Non-pigmented ciliary epithelial cell (primary cell): ENCODE data around the gene ELN.
"Not testable (repeated sequence)": the region's sequence is repeated elsewhere in the genome, so short reads cannot be mapped to it uniquely, and the experiment has no call there.

Source experiments
- DNase-seq: peaks from one replicate; pipeline ENCODE4 v3.0.0-alpha.2; 2010; ENCODE audit warnings: low read depth

ELN gene

GRCh38 chr7:74027683-74028320 lies at the start of gene ELN:
ELN (plus strand) TSS chr7:74028173; CDS start chr7:74028188, 15 bp downstream.
- no peak for DNase-seq

GRCh38 chr7:73978661-73979563 lies 49.1 kb upstream of the ELN start:
- no peak for DNase-seq

- DNase-seq, result not testable (repeated sequence)
Measured at GRCh38 chr7:73979656-73980055, 48.3 kb upstream of the ELN start.

GRCh38 chr7:73980206-73980605 lies 47.8 kb upstream of the ELN start:
- DNase-seq, result no peak

- no peak for DNase-seq
Measured at GRCh38 chr7:73981933-73982332, 46.0 kb upstream of the ELN start.

GRCh38 chr7:73983437-73984164 lies 44.4 kb upstream of the ELN start:
- no peak for DNase-seq

- no peak for DNase-seq
Measured at GRCh38 chr7:73984481-73985205, 43.3 kb upstream of the ELN start.

- DNase-seq, result no peak
Measured at GRCh38 chr7:73985737-73986141, 42.2 kb upstream of the ELN start.

- DNase-seq, result no peak
Measured at GRCh38 chr7:73986158-73986631, 41.8 kb upstream of the ELN start.

- DNase-seq, result no peak
Measured at GRCh38 chr7:73987298-73987697, 40.7 kb upstream of the ELN start.

GRCh38 chr7:73988197-73988596 lies 39.8 kb upstream of the ELN start:
- DNase-seq, result no peak

- no peak for DNase-seq
Measured at GRCh38 chr7:73991522-73992100, 36.4 kb upstream of the ELN start.

- DNase-seq, result no peak
Measured at GRCh38 chr7:73992101-73992562, 35.8 kb upstream of the ELN start.

- DNase-seq, result no peak
Measured at GRCh38 chr7:73994023-73994422, 34.0 kb upstream of the ELN start.

GRCh38 chr7:73994761-73995160 lies 33.2 kb upstream of the ELN start:
- no peak for DNase-seq

GRCh38 chr7:73995330-73995729 lies 32.6 kb upstream of the ELN start:
- peak; percentile 27 for DNase-seq

GRCh38 chr7:73995821-73996511 lies 32.0 kb upstream of the ELN start:
- DNase-seq, result no peak

GRCh38 chr7:73997056-73997455 lies 30.9 kb upstream of the ELN start:
- DNase-seq, result no peak

GRCh38 chr7:73999664-74000435 lies 28.1 kb upstream of the ELN start:
- DNase-seq, result no peak
